Brain pericyte (primary cell): ENCODE data around the gene TMEM170B.

Experiments
- DNase-seq: peaks from one replicate; pipeline ENCODE4 v3.0.0-alpha.2; 2012; ENCODE audit warnings: low read depth, low spot score

Gene TMEM170B, protein sequence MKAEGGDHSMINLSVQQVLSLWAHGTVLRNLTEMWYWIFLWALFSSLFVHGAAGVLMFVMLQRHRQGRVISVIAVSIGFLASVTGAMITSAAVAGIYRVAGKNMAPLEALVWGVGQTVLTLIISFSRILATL

DNA sequence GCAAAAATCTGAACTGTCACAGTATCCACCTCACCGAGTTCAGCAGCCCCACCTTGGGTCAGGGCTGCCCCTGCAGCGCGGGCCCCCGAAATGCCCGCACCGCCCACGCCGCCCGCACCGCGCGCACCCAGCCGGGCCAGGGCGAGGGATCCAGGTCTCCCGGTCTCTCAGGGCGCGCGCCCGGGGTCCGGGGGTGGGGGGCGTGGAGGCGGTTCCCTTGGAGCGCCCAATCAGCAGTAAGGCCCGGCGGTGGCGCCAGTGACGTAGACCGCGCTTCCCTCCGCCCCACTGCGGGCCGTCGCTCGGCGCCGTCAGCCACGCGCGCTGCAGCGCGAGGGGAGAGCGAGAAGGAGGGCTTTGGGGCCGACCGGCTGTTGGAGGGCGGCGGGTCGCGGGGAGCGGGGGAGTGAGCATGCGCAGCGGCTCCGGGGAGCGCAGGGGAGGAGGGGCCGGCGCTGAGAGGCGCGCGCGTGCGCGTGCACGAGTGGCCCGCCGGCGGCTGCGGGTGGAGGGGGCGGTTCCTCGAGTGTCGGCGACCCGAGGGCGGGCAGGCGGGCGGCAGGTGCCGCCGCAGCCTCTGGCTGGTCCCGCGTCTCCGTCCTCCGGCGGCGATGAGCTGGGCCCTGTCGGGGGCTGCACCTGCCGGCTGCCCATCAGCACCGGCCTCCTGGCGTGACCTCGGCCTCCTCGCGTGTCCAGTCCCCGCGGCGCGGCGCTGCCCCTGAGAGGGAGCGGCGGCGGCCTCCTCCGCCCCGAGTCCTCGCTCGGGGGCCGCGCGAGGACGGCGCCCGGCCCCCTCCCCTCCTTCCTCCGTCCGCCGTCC, at the start of gene TMEM170B:
TSS of gene TMEM170B (plus strand) at position 521 of the 823 bp plus-strand sequence. CDS start 529 bp downstream, outside the sequence.
- DNase-seq: peak; percentile 66

DNA sequence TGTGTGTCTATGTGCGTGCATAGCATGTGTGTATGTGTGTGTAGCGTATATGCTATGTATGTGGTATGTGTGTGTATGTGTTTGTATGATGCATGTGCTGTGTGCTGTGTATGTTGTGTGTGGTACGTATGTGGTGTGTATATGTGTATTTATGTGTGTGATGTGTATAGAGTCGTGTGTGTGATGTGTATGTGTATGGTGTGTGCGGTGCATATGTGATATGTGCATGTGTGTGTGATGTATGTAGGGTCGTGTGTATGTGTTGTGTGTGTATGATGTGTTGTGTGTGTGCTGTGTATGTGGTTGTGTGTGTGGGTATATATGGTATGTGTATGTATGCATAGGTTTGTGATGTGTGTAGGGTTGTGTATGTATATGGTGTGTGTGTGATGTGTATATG, 46.6 kb upstream of the TMEM170B start:
- no peak for DNase-seq

DNA sequence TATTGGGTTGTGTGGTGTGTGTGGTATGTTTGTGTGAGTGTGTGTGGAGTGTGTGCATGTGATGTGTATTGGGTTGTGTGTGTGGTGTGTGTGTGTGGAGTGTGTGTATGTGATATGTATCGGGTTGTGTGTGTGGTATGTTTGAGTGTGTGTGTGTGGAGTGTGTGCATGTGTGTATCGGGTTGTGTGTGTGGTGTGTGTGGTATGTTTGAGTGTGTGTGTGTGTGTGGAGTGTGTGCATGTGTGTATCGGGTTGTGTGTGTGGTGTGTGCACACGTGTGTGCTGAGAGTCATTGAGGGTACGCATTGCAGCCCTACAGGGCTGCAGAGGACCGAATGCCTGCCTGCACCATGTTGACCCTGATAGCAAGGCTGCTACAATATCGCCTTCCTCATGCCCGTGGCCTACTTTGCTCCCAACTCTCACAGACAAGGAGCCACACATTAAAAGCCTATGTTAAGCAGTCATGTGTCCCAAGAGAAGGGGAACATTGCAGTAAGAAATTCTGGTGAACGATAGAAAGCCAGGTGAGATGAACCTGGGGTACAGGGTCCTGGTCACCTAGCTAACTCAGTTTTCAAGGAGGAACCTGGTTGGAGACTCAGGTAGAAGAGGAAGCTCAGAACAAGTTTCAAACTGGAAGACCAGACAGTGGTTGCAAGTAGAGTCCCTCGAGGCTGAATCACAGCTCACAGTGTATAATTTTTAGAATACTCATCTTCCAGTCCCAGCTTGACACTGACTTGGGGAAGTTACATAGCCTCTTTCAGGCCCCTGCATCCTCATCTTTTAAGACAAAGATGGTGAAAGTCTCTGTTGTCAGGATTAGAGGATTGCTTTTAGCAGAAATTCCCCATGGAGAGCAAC, 45.7 kb upstream of the TMEM170B start:
- no peak for DNase-seq

DNA sequence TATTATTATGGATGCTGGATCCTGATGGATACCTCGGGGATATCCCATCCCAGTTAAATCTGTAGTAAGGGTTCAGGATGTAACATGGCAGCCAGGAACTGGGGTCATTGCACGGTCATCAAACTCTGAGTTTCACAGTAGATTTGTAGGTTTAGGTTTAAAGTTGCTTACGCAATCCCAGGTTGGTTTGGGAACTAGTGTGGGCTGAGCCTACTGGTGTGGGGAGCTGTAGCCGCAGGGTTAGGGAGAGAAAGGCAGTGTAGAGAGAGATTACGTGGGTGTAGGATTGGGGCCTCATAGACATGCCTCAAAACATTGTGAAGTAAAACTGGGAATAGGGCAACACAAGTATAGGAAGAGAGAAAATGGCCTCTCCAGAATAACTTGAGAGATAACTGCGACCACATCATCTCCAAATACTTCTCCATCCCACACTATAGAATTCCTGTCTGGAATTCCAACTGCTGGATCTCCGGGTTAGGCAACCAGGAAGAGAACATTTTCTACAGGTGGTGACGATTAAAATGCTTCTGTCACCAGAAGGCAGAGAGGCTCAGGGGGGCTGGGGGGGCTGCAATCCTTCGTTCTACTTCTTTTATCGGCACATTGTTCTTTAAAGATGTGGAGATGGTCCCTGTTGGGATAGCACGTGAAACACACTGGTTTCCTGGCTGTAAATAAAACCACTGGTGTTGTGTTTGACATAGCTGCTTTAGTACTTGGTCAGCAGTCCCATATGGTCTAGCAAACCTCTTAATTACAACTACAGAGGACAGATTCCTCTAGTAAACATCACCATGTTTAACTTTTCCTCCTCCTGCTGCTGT, 44.9 kb upstream of the TMEM170B start:
- DNase-seq: no peak

DNA sequence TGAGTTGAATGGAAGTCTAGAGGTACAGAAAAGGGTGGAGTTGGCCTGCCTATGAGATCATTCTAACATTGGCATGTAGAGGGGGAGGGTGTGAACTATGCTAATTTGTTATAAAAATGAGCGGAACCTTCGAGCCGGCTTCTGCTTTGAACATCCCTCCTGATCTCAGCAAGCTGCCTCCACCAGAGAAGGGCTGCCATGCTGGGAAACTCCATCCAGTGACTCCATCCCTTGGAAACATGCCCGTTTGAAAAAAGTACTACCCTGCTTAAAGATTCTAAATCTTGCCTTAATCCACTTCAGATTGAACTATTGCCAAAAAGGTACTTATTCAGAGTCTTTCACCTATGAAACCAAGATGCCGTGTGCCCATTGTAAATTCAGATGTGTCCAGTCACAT, 43.6 kb upstream of the TMEM170B start:
- DNase-seq: no peak

DNA sequence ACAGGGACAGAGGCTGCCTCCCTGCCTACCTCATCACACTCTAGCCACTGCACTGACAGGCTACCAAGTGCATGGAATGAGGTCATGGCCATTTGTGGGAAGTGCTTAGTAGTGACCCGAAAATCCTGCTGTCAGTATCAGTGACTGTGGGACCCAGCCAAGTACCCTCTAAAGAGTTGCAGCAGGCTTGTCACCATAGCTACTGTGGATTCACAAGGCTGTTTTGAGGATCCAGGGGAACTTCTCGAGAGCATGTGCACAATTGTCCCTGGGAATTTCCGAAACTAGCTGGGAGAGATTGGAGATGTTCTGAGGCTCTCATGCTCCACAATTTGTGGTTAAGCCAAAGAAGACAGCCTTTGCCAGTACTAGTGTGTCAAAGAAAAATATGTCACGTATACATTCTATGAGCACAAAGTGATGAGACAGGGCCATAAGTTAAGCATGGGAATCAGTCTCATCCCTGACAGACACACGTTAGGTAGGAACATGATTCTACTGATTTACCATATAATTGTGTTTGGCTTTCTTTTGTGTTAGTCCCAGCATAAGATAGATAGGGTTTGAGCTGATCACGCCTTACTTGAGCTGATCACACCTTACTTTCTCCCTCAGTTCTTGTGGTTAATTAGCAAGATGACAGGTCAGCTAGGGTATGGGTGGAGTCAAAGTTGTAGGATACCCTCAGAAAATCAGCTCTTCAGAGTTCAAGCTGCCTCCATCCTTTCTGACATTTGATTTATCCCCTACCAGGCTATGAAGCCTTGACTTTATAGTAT, 42.6 kb upstream of the TMEM170B start:
- no peak for DNase-seq

DNA sequence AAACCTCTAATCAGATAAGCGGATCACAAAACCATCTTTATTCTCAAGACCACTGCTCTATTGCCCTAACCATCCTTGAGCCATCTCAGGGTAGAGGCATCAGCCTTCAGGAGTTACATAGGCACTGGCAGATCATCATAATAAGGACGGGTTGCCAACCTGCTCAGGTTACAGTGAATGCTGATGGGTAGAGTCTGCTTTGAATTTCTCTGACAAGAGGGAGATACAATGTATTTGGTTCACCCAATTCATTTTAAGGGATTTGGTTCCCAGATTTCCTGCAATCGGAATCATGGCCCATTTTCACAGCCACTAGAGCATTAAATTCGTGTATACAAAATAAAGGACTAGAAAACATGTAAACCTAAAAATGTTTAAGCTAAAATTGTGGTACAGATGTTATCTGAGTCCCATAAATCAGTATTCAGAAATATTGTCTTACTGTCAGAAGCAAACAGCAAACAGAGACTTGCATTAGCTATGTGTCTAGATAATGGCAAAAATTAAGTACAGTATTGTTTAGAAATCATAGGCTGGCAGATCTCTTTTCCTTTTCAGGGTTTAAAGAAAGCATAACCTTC, 41.9 kb upstream of the TMEM170B start:
- DNase-seq: no peak

DNA sequence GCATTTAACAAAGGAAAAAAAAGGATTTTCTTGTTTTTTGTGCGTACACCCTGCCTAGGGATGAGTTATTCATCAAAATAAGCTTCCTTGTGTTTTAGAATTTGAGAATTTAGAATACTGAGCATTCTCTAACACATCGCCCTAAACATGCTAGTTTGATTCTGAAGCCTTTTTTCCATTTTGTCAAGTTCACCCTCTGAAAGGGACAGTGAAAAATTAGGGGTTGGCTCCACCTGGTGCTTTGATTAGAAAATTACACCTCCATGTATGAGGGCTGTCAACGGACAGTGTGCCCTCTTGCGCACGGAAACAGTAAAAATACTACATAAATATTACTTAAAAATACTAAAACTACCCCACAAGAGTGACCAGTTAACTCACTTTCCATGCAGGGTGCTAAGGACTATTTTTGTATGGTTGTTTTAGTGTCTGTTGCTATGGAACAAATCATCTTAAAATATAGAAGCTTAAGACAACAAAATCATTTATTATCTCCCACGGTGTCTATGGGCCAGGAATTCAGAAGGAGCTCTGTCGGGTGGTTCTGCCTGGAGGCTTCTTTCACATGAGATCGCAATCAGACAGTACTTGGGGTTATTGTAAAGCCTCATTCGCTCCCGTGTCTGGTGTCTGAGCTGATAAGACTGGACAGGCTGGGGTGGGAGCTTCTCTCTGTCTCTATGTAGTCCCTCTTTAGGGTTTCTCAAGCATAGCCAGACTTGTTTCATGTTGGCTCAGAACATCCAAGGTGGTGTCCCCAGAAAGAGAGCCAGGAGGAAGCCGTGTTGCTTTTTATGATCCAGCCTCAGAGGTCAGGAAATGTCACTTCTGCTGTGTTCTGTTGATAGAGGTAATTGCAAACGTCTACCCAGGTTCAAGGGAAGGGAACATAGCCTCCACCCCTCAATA, 41.1 kb upstream of the TMEM170B start:
- peak; percentile 63 for DNase-seq

DNA sequence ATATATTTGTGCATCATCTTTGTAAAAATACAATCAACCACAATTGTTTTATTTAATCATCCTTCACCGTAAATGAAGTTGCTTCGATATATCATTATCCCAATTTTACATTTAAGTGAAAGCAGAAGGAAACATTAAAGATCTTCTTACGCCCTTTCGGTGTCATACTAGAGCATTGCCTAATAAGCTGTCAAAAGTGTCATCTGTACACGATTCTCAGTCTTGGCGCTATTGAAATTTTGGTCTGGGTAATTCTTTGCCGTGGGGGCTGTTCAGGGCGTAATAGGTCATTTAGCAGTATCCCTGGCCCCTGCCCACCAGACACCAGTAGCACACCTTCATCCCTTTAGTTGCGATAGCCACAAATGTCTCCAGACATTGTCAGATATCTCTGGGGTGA, 40.4 kb upstream of the TMEM170B start:
- DNase-seq: no peak

DNA sequence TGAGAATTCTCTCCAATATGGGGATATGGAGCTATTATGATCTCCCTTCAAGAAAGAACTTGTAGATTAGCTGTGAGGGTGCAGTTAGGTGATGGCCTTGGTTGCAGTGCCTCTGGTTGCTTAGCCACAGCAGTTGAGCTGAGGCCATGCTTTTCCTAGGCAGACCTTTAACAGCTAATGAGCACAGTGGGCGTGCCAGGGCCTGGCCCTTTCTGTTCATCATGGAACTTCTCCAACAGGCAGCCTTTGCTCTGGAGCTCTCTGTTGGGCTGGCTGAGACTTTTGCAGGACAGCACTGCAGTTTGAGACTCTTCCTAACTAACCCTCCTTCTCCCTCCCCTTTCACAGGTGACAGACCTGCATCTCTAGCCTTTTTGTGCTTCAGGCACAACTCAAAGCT, 39.7 kb upstream of the TMEM170B start:
- DNase-seq: no peak

DNA sequence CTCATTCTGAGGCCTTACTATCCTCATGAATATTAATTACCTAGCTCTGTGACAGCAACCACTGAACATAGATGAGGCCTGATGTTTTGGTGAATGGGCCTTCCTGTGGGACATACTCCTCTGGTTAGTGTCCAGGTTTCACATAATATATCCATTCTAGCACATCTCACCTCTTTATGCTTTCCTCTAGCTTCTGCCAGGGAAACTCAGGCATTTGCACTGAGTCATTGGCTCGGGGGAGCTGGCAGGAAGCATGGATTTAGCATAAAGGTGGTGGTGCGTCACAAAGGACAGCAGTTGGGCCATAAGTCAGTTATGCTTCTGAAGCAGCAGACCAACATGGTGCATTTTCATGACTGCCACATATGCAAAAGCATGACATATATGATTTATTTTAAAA, 37.5 kb upstream of the TMEM170B start:
- DNase-seq: no peak

DNA sequence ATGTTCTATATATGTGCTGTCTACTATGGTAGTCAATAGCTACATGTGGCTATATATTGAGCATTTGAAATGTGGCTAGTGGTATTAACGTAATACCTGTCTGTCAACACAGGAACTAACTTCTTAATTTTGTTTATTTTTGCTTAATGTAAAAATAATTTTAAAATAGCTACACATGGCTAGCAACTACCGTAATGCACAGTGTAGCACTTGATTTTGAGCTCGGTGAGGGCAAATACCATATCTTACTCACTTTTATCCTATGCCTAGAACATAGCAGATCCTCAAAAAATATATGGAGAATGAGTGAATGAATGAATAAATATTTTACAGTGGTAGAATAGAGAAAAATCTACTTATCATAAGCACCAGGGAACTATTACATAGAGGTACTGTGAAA, 28.1 kb upstream of the TMEM170B start:
- no peak for DNase-seq

DNA sequence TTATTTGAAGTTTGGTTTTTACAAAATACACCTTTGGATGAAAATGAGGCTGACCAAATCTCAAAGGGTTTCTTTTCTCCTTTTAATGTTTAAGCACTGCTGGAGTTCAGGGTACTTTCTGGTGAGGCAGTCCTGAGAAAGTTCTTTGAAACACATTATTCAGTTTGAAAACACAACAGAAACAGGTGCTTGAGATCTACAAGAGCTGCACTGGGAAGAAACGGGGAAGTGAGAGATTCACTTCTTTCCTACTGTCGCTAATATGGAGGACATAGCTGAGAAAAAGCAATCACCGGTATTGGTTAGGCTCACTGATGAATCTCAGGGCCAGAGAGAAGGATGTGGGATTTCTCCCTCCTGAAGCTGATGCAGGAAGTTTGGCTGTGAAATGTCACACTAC, 22.9 kb upstream of the TMEM170B start:
- DNase-seq: no peak

DNA sequence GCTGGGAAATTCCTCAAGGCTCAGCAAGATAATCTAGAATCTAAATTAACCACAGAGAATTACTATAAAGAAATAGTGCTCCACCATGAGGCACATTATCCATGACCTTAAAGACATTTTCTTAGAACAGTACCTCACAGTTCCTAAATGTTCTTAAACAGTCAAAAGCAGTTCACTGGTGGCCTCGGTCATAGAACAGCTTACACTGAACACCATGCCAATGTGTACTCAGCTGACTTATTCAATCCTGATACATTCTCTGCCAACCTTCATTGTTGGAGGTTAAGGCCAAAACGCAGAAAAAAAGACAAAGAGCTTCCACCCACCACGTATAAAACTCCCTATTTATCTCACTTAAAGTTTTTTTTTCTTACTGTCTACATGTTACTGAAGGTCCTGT, 21.8 kb upstream of the TMEM170B start:
- no peak for DNase-seq

DNA sequence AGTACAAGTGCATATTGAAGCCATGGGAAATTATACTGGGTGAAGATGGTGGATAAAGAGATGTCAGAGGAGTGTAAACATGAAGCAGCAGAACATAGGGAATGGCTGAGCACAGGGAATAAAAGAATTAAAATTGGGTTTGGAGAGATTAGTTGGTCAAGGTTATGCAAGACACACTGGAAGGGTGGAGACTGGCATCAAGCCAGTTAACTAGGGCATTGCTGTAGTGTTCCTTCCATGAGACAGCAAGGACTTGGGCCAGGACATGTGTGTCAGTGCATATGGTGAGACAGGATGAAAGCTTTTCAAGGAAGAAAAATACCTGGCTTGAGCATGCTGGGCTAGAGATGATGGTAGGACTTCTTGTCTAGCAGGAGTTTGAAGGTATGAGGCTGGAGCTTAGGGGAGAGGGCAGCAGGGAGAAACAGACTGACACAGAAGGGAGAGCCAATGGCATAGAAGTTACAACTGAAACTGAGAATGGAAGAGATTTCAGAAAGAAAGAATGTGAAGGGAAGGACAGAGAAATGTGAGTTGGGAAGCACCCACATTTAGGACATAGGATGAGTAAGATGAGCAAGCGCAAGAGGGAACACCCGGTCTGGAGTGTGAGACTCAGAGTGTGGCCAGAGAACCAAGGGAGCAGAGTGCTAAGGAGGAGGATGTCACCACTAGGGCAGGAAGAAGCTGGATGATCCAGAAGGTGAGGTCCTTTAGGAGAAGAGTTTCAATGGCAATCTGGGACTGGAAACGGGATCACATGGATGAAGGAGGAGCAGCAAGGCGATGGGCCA, 14.5 kb upstream of the TMEM170B start:
- no peak for DNase-seq

DNA sequence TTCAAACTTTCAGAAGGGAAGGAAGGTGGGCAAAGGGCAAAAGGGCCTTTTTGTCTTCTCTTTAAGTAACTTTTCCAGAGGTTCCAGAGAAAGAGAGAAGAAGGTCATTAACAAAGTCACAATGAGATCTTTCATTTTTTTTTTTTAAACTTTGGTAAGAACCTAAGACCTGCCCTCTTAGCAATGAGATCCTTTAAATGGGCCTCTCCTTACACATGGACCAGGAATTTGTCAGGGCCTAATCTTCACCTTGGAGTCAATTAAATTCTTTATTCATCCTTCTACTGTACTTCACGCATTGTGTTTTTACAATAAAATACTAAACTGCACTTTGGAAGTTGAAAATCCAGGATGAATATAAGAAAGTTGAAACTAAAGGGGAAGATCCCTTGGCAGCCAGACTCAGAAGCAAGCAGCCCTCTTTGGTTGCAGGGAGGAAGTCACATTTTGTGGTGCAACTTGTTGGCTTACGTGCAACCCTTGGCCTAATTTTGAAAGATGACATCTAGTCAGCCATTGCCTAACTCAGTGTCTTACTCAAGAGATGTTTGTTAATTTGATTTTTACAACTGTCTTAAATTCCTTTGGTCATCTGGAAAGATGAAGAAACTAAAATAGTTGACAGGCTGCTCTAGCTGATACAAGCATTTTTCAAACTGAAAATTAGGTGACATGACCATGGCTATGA, 11.9 kb upstream of the TMEM170B start:
- DNase-seq: no peak

DNA sequence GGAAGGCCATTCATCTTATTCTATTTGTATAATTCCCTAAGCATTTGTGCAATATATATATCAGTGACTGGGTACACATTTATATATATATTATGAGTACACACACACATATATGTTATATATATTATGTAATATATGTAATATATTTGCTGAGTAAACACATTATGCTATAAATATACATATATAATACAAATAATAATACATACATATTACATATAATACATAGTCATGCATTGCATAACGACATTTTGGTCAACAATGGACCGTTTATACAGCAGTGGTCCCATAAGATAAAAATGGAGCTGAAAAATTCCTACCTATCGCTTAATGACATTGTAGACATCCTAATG, 11.4 kb upstream of the TMEM170B start:
- DNase-seq: no peak

DNA sequence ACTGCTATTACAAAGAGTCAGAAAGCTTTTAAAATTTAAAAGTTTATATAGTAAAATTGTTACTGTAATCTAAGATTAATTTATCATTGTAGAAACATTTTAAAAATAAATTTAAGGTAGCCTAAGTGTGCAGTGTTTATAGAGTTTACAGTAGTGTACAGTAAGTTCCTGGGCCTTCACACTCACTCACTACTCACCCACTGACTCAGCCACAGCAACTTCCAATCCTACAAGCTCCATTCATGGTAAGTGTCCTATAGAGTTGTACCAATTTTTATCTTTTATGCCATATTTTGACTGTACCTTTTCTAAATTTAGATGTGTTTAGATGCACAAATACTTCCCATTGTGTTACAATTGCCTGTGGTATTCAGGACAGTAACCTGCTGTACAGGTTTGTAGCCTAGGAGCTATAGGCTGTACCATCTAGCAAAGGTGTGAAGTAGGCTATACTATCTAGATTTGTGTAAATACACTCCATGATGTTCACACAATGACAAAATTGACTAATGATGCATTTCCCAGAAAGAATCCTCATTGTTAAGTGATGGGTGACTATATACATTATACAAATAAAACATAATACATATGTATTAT, 10.2 kb upstream of the TMEM170B start:
- no peak for DNase-seq
